H1 (cell line): ENCODE results near the gene WAC. TPM values are rescaled to one million over a fixed set of nuclear protein-coding genes. Genes with fewer than 3 reads are reported as not detected.

Source experiments
- ATF3 ChIP-seq: IDR thresholded peaks from 2 replicates; pipeline ENCODE4 v1.6.1; 2011; ENCODE audit warnings: low read depth, mild to moderate bottlenecking, low read length; ENCODE audit not compliant: insufficient read depth
- CBX5 ChIP-seq: fragments of 300-800, 300-1000 bp; sonication (generic); IDR thresholded peaks from 2 replicates; pipeline ENCODE4 v1.7.1; 2016; ENCODE audit warnings: antibody characterized with exemption, low read length, low read depth
- CHD2 ChIP-seq: IDR thresholded peaks from 2 replicates; pipeline ENCODE4 v1.6.1; 2012; ENCODE audit warnings: low read length, improper control_type of control experiment
- EGR1 ChIP-seq: IDR thresholded peaks from 2 replicates; pipeline ENCODE4 v1.6.1; 2011; ENCODE audit warnings: low read depth, low read length, borderline replicate concordance
- MAFK ChIP-seq: IDR thresholded peaks from 2 replicates; pipeline ENCODE4 v1.6.1; 2012; ENCODE audit warnings: low read depth, mild to moderate bottlenecking, improper control_type of control experiment, low read length
- RXRA ChIP-seq: IDR thresholded peaks from 2 replicates; pipeline ENCODE4 v1.6.1; 2011; ENCODE audit warnings: low read depth, mild to moderate bottlenecking, low read length, moderate library complexity; ENCODE audit not compliant: insufficient read depth
- SP1 ChIP-seq: IDR thresholded peaks from 2 replicates; pipeline ENCODE4 v1.6.1; 2011; ENCODE audit warnings: low read depth, low read length
- ZNF274 ChIP-seq: IDR thresholded peaks from 2 replicates; pipeline ENCODE4 v1.7.0; 2012; ENCODE audit warnings: low read length, borderline replicate concordance; ENCODE audit errors: extremely low read depth
- polyA plus RNA-seq, 7 experiments: library from polyadenylated mRNA; depleted of rRNA in 3 of 7; stranded (reverse) in 5 of 7; unstranded in 2 of 7; fragments of >200 nt in 5 of 7; fragments of 200-250 nt in 2 of 7; gene quantifications; 1 replicate in 5 of 7; 2 replicates in 1 of 7; 4 replicates in 1 of 7; pipeline versions ENCODE4 v1.2.1 to v1.2.3, GENCODE V29; 2011 to 2013; ENCODE audit warnings: missing spikeins in 2 of 7, mixed read lengths in 2 of 7
- total RNA-seq: library from RNA; stranded (reverse); fragmentation: NEBNext Ultra II Directional; extraction: Animal tissue kit (Norgen Biotek cat#: 25700); gene quantifications from 2 replicates; pipeline ENCODE4 v1.2.1, GENCODE V29; 2021

WAC gene
- total and polyA plus RNA-seq, 2 of the 8 experiments (the other 6 are each of a cell fraction or from before 2014, with no cell fraction given): 72.9 to 128 TPM

GRCh38 chr10:28492116-28492920, 40.6 kb upstream of the WAC start (continued):
- TF ChIP-seq ATF3 (no peak), RXRA (no peak), MAFK (no peak), CHD2 (no peak), SP1 (no peak), EGR1 (no peak), ZNF274 (no peak), CBX5 (no peak)
